GM12874 (cell line): ENCODE measurements around the gene ZC3H6.

Experiments used
- TF ChIP-seq, protein P1 (sequence below): IDR thresholded peaks from 2 replicates; pipeline ENCODE4 v1.5.1; 2011; ENCODE audit warnings: low read depth, mild to moderate bottlenecking, control low read depth, low read length, moderate library complexity; ENCODE audit not compliant: insufficient read depth

The ZC3H6 gene

DNA sequence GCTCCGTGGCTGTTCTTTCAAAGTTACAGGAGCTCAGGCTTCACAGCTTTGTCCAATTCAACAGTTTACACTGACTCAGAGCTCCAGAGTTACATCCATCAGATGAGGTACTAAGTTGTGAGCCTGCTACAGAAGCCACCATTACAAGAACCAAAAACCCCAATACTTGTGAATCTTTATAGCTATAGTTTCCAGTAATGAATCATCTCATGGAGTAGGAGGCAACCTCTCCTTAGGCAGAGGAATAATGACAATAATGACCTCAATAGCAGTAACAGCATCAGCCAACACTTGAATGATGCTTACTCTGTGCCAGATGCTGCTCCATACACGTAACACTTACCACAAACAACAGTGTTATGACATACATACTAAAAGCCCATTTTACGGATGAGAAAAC is 24.1 kb upstream of the ZC3H6 start:
- TF ChIP-seq, protein P1, sequence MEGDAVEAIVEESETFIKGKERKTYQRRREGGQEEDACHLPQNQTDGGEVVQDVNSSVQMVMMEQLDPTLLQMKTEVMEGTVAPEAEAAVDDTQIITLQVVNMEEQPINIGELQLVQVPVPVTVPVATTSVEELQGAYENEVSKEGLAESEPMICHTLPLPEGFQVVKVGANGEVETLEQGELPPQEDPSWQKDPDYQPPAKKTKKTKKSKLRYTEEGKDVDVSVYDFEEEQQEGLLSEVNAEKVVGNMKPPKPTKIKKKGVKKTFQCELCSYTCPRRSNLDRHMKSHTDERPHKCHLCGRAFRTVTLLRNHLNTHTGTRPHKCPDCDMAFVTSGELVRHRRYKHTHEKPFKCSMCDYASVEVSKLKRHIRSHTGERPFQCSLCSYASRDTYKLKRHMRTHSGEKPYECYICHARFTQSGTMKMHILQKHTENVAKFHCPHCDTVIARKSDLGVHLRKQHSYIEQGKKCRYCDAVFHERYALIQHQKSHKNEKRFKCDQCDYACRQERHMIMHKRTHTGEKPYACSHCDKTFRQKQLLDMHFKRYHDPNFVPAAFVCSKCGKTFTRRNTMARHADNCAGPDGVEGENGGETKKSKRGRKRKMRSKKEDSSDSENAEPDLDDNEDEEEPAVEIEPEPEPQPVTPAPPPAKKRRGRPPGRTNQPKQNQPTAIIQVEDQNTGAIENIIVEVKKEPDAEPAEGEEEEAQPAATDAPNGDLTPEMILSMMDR: no peak

DNA sequence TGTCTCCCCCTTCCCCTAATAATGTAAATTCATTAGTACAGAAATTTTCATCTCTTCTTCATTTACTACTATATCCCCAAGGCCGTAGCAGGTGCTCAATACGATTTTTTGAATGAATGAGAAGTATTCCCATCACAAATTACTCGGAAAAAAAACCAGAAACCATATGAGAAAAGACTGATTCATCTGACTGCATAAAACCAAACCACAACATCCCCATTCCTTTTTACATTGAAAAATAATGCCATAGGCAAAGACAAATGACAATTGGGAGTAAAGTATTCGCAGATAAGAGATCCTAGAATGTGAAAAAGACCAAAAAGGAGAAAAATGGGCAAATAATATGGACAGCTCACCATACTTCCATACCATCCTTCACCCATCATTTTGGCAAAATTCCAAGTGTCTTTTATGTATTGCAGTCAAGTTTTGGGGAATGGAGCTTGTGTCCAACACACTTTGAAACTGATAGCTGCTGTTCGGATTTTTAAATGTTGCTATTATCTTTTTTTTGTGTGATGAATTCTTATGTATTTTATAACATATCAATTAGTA is 22.1 kb upstream of the ZC3H6 start:
- TF ChIP-seq, protein P1: no peak

DNA sequence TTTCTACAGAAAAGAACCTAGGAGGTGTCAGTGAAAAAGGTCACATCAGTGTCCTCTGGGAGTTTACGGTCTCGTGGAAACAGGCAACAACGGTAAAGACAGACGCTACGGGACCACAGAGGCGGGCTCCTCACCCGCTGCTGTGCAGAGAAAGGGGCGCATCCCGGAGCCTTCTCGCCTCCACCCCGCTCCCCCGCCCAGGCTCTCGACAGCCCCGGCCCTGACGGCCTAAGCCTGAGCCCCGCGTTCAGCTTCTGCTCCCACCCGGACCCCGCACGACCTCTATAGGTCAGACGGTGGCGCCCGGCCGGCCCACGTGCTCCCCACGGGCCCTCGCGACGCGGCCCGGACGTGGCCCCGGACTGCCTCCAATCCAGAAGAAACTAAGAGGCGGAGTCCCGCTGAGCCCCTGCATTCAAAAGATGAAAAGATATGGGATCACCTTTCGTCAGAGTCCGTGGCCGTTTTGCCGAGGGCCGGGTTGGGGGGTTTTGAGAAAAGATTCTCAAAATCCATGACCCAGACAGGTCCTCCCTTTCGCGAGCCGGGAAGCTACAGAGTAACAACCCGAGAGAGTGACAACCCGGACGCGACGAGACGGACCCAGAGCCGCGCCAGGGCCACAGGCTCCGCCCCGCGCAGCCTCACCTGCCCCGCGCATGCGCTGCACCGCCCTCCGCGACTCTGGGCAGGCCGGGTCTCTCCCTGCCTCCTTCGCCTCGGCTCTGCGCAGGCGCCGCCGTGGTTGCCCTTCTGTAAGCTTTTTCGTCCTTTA is 20.7 kb upstream of the ZC3H6 start, which contains the start of gene ZC3H8:
ZC3H8 (minus strand) TSS at position 577 of the 775 bp plus-strand sequence; CDS start at position 516, 61 bp downstream.
- TF ChIP-seq, protein P1: 0 out of 2 replicates have a peak, but pooled peaks have one; percentile 14

DNA sequence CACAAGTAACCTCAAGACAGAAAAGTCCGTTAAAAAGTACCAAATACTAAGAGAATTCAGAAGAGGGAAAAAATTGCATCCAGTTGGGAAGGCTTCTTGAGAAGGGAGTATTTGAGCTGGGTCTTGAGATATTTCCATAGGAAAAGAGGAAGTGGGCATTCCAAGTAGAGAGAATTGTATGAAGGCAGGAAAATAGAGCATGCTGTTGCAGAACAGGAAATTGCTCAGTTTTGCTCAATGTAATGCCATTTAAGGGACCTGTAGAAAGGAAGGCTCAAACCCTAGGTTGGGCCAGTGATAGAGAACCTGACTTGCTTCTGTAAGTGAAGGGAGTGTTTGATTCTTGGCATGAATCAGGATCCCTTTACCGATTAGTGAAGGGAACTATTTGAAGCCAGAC is 19.5 kb upstream of the ZC3H6 start:
- TF ChIP-seq, protein P1: no peak

DNA sequence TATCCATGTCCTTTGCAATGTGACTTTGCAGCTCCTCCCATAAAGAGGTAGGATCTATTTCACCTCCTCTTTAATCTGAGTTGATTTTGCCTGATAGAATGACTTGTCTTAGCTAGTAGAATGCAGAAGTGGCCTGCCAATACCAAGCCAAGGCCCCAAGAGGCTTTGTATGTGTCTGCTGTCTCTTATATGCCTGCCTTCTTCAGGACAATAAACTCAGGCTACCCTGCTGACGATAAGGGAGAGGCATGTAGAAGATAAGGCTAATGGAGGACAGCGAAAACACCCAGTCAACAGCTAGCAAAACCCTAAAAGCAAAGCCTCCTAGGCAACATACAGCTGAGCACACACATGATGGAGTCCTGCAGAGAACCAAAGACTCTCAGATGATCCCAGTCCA is 18.7 kb upstream of the ZC3H6 start:
- TF ChIP-seq, protein P1: no peak

DNA sequence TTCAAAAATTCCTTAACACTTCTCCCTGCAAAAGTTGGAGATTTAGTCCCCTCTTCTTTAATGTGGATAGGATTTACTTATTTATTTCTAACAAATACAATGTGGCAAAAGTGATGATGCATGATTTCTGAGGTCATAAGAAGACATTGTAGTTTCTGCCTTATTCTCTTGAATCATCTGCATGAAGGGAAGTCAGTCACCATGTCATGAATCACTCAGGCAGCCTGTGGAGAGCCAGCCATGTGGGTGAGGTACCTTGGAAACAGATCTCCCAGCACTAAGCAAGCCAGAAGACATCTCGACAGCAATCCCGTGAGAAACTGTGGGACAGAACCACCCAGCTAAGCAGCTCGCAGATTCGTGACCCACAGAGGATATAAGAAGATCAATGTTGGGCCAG is 17.8 kb upstream of the ZC3H6 start:
- TF ChIP-seq, protein P1: no peak

DNA sequence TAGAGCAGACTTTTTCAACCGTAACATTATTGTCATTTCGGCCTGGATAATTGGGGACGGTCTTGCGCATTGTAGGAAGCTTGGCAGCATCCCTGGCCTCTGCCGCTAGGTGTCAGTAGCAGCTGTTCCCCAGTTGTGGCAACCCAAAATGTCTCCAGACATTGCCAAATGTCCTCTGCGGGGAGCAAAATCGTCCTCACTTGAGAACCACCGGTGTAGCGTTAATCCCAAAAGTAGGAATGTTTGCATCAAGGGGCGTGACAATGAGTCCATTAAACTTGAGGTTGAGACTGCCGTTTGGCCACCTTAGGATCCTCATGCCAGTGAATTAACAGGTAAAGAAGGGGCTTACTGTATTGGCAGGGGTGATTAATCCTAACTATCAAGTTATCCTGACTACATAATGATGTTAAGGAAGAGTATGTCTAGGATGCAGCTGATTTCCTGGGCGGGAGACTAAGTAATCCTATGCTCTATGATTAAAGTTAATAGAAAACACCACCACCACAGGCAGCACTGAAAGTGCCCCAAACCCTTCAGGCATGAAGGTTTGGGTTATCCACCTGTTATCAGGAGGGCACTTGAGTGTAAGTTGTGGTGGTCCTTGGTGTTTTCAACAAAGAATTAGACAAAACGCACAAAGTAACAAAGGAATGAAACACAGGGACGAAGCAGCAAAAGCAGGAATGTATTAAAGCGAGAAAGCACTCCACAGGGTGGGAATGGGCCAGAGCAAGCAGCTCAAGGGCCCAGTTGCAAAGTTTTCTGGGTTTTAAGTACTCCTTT is 15.7 kb upstream of the ZC3H6 start:
- TF ChIP-seq, protein P1: peak; percentile 98
